Liver (tissue), 9 donors: Measurements from ENCODE around the gene GRID1. TPM values are rescaled to one million over a fixed set of nuclear protein-coding genes. Genes with fewer than 3 reads are reported as not detected.

ENCODE experiments used
- DNase-seq: peaks from one replicate; pipeline ENCODE4 v3.0.0-alpha.2; 2017; ENCODE audit warnings: low spot score
- H3K27ac ChIP-seq, 2 donors: one replicate each; pipeline ENCODE4 v1.7.0; 2013; ENCODE audit warnings: inconsistent platforms in 2 of 2, low read length in 2 of 2, control low read depth in 1 of 2, low read depth in 1 of 2, mild to moderate bottlenecking in 1 of 2
- H3K27me3 ChIP-seq, 4 donors: one replicate each; pipeline versions ENCODE4 v1.6.1 to v1.7.0; 2013; ENCODE audit warnings: low read length in 3 of 4, inconsistent platforms in 1 of 4, mild to moderate bottlenecking in 1 of 4, moderate library complexity in 1 of 4; ENCODE audit not compliant: control insufficient read depth in 4 of 4, insufficient read depth in 4 of 4
- H3K36me3 ChIP-seq, 4 donors: one replicate each; pipeline versions ENCODE4 v1.6.1 to v1.7.0; 2013; ENCODE audit warnings: low read length in 3 of 4, mild to moderate bottlenecking in 3 of 4, low read depth in 1 of 4, moderate library complexity in 1 of 4; ENCODE audit not compliant: control insufficient read depth in 4 of 4, insufficient read depth in 3 of 4
- H3K4me1 ChIP-seq, 4 donors: one replicate each; pipeline versions ENCODE4 v1.6.1 to v1.7.0; 2013; ENCODE audit warnings: low read length in 3 of 4, mild to moderate bottlenecking in 3 of 4, moderate library complexity in 1 of 4; ENCODE audit not compliant: control insufficient read depth in 4 of 4, insufficient read depth in 4 of 4
- H3K4me3 ChIP-seq, 3 donors: one replicate each; pipeline versions ENCODE4 v1.6.1 to v1.7.0; 2013; ENCODE audit warnings: low read length in 3 of 3, control low read depth in 1 of 3, low read depth in 1 of 3, mild to moderate bottlenecking in 1 of 3
- H3K9ac ChIP-seq, 2 donors: one replicate each; pipeline ENCODE4 v1.7.0; 2013; ENCODE audit warnings: low read length in 2 of 2, mild to moderate bottlenecking in 2 of 2, moderate library complexity in 2 of 2, control low read depth in 1 of 2, low read depth in 1 of 2
- H3K9me3 ChIP-seq, 4 donors: one replicate each; pipeline versions ENCODE4 v1.6.1 to v1.7.0; 2013; ENCODE audit warnings: low read length in 3 of 4; ENCODE audit not compliant: control insufficient read depth in 4 of 4
- ATF3 ChIP-seq: IDR thresholded peaks from 2 replicates; pipeline ENCODE4 v1.6.1; 2016; ENCODE audit warnings: antibody characterized with exemption
- CTCF ChIP-seq: fragments of 150-350 bp; IDR thresholded peaks from 2 replicates; pipeline ENCODE4 v1.5.1; 2017; ENCODE audit warnings: improper control_type of control experiment, low read depth, low read length; ENCODE audit not compliant: missing input control
- EGR1 ChIP-seq, 2 donors: IDR thresholded peaks; 2 replicates each; pipeline ENCODE4 v1.6.1; 2016 to 2018; ENCODE audit warnings: antibody characterized with exemption in 2 of 2, low read depth in 2 of 2
- FOXA1 ChIP-seq: IDR thresholded peaks from 2 replicates; pipeline ENCODE4 v1.6.1; 2016; ENCODE audit warnings: antibody characterized with exemption
- FOXA2 ChIP-seq: IDR thresholded peaks from 2 replicates; pipeline ENCODE4 v1.6.1; 2016; ENCODE audit warnings: antibody characterized with exemption
- GABPA ChIP-seq, 2 donors: IDR thresholded peaks in 1 of 2; conservative IDR thresholded peaks in 1 of 2; 2 replicates each; pipeline ENCODE4 v1.6.1; 2016; ENCODE audit warnings: antibody characterized with exemption in 2 of 2, mild to moderate bottlenecking in 1 of 2, moderate library complexity in 1 of 2
- HNF4A ChIP-seq, 2 donors: conservative IDR thresholded peaks; 2 replicates each; pipeline ENCODE4 v1.6.1; 2016; ENCODE audit warnings: antibody characterized with exemption in 2 of 2, mild to moderate bottlenecking in 2 of 2
- HNF4G ChIP-seq: IDR thresholded peaks from 2 replicates; pipeline ENCODE4 v1.6.1; 2016; ENCODE audit warnings: antibody characterized with exemption
- JUND ChIP-seq, 2 donors: IDR thresholded peaks; 2 replicates each; pipeline ENCODE4 v1.6.1; 2016; ENCODE audit warnings: antibody characterized with exemption in 2 of 2
- MAX ChIP-seq: IDR thresholded peaks from 2 replicates; pipeline ENCODE4 v1.6.1; 2016; ENCODE audit warnings: antibody characterized with exemption
- NR2F2 ChIP-seq: IDR thresholded peaks from 2 replicates; pipeline ENCODE4 v1.6.1; 2016; ENCODE audit warnings: antibody characterized with exemption
- RAD21 ChIP-seq, 2 donors: IDR thresholded peaks; 2 replicates each; pipeline ENCODE4 v1.6.1; 2016; ENCODE audit warnings: antibody characterized with exemption in 2 of 2, mild to moderate bottlenecking in 2 of 2
- REST ChIP-seq: IDR thresholded peaks from 2 replicates; pipeline ENCODE4 v1.6.1; 2016; ENCODE audit warnings: antibody characterized with exemption, mild to moderate bottlenecking
- RXRA ChIP-seq, 2 donors: IDR thresholded peaks; 2 replicates each; pipeline ENCODE4 v1.6.1; 2017 to 2018; ENCODE audit warnings: antibody characterized with exemption in 2 of 2, mild to moderate bottlenecking in 1 of 2
- SP1 ChIP-seq: IDR thresholded peaks from 2 replicates; pipeline ENCODE4 v1.6.1; 2018; ENCODE audit warnings: antibody characterized with exemption, mild to moderate bottlenecking
- TAF1 ChIP-seq: conservative IDR thresholded peaks from 2 replicates; pipeline ENCODE4 v1.6.1; 2016; ENCODE audit warnings: antibody characterized with exemption, mild to moderate bottlenecking
- YY1 ChIP-seq: IDR thresholded peaks from 2 replicates; pipeline ENCODE4 v1.6.1; 2016; ENCODE audit warnings: antibody characterized with exemption, mild to moderate bottlenecking
- ZBTB33 ChIP-seq: IDR thresholded peaks from 2 replicates; pipeline ENCODE4 v1.6.1; 2016; ENCODE audit warnings: antibody characterized with exemption
- WGBS: extraction: QIAGEN DNeasy Blood & Tissue Kit; methylation state at CpG from one replicate; pipeline ENCODE4 v1.1.7; 2013; 5-methylcytosine and 5-hydroxymethylcytosine counted together
- polyA plus RNA-seq, 2 donors: library from polyadenylated mRNA; stranded (reverse) in 1 of 2; unstranded in 1 of 2; fragments of 200-250 nt in 1 of 2; fragments of >200 nt in 1 of 2; fragmentation: Nextera tagmentation in 1 of 2; extraction: Ambion mirVana in 1 of 2; gene quantifications; one replicate each; pipeline versions ENCODE4 v1.2.1 to v1.2.3, GENCODE V29; 2013 to 2015
- total RNA-seq, 2 donors: library from RNA; depleted of rRNA; stranded (reverse); fragments of >200 nt; gene quantifications; one replicate each; pipeline ENCODE4 v1.2.3, GENCODE V29; 2014
- donor health status: healthy.
- donor health status: healthy.
- donor health status: healthy.
- donor health status: healthy.
- donor health status: healthy.

GRID1 gene
- total and polyA plus RNA-seq, 4 donors = 0.09 to 0.17 (median 0.14) TPM; not detected in 1

- no peak for TF ChIP-seq REST
- TF ChIP-seq FOXA2 = no peak
- no peak for TF ChIP-seq RAD21 (IDR thresholded peaks at IDR 0.05)
- no peak for TF ChIP-seq HNF4G
- no peak for TF ChIP-seq HNF4A (conservative IDR thresholded peaks at IDR 0.05)
- TF ChIP-seq YY1 = no peak
- no peak for TF ChIP-seq EGR1 (IDR thresholded peaks at IDR 0.05; ENCODE audit: low read depth in 2 of 2)
- no peak for TF ChIP-seq RXRA (IDR thresholded peaks at IDR 0.05)
Measured at GRCh38 chr10:86020134-86020533, 346.5 kb downstream of the GRID1 start (continued).

- no peak for TF ChIP-seq REST
- TF ChIP-seq HNF4A (conservative IDR thresholded peaks at IDR 0.05) = no peak
- TF ChIP-seq EGR1 (IDR thresholded peaks at IDR 0.05; ENCODE audit: low read depth in 2 of 2) = no peak
- TF ChIP-seq ATF3 = no peak
- no peak for TF ChIP-seq RAD21 (IDR thresholded peaks at IDR 0.05)
- TF ChIP-seq RXRA (IDR thresholded peaks at IDR 0.05) = no peak
- no peak for TF ChIP-seq YY1
- TF ChIP-seq HNF4G = no peak
- no peak for TF ChIP-seq MAX
- no peak for TF ChIP-seq GABPA (IDR thresholded peaks at IDR 0.05 in 1 of 2, conservative IDR thresholded peaks at IDR 0.05 in 1 of 2)
- TF ChIP-seq FOXA1 = no peak
- no peak for TF ChIP-seq TAF1
- TF ChIP-seq FOXA2 = no peak
- TF ChIP-seq NR2F2 = no peak
- TF ChIP-seq SP1 = no peak
- TF ChIP-seq JUND (IDR thresholded peaks at IDR 0.05) = no peak
- no peak for TF ChIP-seq CTCF
- no peak for TF ChIP-seq ZBTB33
- 96% methylated on average over 4 of the region's 4 CpGs for WGBS
Measured at GRCh38 chr10:86019141-86019540, 347.5 kb downstream of the GRID1 start.

More at GRCh38 chr10:86019141-86019540, 347.5 kb downstream of the GRID1 start:
- Histone ChIP-seq H3K9me3 (no peaks in the 10 kb centered on the region), H3K27ac (no peak overlapping the region), H3K4me1 (no peaks in the 10 kb centered on the region), H3K4me3 (no peak overlapping the region), H3K27me3 (no peaks in the 10 kb centered on the region), H3K9ac (no peak overlapping the region), H3K36me3 (no peaks in the 10 kb centered on the region)
- no peak for DNase-seq
